NCI-H524 (cell line): ENCODE data around the gene ZNF853.

Experiments
- DNase-seq, 2 experiments: peaks; one replicate each; lab custom pipeline; 2025; lab: John Stamatoyannopoulos, UW

Gene ZNF853

DNA sequence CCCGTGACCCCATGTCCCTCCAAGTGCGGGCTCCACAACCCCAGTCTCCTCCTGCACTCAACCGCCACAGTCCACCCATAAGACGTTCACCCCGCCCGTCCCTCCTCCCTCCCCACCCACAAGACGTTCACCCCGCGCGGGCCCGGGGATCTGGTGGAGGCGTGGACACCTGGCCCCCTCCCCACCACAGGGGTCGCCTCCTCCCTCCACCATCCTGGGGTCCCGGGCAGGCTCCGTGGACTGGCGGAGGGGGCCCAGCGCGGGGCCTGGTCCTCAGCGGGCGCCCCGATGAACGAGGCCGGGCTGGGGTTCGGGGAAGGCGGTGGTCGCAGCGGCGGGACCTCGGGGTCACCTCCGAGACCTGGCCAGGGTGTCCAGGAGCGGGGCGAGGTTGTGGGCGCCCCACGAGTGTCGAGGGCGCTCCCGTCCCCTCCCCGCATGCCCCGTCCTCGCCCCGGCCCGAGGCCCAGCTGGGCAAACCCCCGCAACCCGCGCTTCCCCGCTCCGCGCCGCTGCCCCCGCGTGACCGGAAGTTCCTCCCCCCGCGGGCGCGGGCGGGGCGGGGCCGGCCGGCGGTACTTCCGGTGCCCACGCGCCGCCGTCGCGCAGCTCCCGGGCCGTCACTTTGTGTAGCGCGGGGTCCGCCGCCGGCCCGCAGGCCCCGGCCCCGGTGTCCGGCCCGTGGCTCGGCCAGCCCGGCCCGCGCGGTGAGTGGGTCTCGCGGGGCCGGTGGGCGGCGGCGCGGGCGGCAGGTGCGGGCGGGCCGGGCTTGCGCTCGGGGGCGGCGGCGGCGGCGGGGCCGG lies 21.5 kb downstream of the ZNF853 start, which contains the start of gene ZNF316:
ZNF316 (plus strand) TSS at position 578 of the 803 bp plus-strand sequence. CDS start 5,092 bp downstream, outside the sequence.
- DNase-seq = peak in 1 of 2 experiments; percentile 46

DNA sequence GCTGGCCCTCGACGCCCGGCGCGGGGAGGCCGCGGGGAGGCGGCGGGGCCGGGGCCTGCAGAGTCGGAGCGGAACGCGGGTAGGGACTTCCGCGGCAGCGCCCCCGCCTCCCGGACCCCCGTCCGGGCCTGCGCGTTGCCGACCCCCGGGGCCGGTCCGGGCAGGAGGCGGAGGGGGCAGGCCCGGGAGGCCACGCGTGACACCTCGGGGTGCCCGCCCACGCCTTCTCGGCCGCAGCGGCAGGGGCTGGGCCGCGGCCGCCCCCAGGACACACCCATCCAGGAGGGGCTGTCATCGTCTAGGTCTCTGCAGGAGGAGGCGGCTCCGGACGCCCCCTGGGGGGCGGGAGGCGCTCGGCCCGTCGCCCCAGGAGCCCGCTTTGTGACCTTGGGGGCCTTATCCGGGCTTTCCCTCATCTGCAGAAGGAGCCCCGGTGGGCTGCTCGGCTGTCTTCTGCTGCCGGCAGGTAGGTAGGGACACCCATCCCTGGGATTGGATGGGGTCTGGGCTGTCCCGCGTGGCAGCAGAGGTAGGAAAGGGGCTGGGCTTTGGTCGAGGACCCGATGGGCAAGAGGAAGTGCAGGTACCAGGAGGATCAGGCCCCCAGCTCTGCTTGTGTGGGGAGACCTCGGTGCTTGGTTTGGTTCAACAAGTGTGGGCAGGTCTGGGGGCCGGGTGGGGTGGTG lies 22.3 kb downstream of the ZNF853 start:
- DNase-seq = peak; percentile 10 to 38

DNA sequence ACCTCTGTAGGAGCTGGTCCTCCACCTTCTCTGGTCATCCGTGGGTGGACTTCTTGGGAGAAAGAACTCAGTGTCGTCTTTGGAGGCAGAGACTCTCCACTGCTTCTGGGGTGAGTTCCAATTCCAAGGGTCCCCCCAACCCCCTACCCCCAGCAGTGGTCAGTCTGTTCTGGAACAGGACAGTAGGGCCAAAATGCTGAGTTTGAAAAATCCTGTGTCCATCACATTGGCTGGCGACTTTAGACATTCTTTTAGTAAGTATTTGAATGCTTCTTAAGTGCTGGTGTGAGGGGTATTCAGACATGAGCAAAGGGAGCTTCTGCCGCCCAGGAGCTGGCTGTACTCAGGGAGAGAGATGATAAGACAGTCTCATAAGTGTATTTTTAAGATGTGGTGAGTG lies 23.6 kb downstream of the ZNF853 start:
- no peak for DNase-seq

DNA sequence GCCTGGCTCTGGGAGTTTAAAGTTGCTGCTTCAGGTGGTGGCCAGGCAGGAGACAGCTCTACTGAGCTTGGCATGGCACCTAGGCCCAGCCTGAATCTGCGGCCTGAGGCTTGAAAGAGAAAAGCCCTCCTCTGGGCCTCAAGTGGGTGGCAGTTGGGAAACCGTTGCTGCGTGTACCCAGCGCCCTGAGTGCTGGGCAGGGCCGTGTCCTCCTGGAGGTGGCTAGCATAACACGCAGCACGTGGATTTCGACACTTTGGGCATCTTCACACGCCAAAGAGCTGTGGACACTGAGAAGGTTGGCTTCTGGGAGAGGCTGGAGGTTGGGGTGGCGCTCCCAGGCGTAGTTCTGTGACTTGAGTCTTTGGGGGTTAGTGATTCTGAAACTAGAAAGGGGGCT lies 24.2 kb downstream of the ZNF853 start:
- DNase-seq = no peak

DNA sequence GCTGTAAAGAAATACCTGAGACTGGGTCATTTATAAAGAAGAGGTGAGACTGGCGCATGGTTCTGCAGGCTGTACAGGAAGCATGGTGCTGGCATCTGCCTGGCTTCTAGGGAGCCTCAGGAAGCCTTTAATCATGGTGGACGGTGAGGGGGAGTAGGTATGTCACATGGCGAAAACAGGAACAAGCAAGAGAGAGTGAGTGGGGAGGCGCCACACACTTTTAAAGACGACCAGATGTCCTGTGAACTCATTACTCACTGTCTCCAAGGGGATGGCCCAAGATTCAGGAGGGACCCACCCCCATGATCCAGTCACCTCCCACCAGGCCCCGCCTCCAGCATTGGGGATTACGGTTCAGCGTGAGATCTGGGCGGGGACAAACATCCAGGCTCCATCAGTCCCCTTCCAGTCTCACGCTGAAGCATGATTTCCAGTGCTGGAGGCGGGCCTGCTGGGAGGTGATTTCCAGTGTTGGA lies 24.9 kb downstream of the ZNF853 start:
- DNase-seq = no peak

DNA sequence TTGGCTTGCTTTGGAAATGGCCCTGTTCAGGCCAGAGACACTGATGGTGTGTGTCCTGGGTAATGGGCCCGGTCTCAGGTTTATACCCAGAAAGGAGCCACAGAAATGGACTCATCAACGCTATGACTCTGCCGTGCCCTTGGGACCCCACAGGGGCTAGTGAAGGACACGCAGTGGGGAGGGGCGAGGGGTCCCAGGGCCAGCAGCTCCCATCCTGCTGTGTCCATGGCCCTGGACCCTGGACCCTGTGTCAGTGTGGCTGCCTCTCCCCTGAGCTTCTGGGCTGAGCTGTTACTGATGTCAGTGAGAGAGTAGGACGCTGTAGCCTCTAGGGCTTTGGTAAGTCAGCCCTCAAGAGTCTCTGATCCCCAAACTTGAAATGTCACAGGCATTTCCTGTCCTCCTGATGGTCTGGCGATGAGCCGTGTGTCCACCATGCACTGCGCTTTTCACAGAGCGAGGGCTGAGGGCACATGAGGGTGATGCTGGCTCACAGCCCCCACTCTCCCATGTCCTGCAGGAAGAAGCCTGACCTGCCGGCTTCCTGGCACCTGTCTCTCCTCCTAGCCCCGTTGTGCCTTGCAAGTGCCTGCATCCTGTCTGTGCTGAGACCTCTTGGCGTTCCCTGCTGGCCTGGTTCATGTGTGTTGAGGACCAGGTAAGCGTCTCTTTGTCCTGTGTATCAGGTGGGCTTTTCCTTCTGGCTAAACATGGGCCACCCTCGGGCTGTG lies 26.1 kb downstream of the ZNF853 start:
- DNase-seq = no peak

DNA sequence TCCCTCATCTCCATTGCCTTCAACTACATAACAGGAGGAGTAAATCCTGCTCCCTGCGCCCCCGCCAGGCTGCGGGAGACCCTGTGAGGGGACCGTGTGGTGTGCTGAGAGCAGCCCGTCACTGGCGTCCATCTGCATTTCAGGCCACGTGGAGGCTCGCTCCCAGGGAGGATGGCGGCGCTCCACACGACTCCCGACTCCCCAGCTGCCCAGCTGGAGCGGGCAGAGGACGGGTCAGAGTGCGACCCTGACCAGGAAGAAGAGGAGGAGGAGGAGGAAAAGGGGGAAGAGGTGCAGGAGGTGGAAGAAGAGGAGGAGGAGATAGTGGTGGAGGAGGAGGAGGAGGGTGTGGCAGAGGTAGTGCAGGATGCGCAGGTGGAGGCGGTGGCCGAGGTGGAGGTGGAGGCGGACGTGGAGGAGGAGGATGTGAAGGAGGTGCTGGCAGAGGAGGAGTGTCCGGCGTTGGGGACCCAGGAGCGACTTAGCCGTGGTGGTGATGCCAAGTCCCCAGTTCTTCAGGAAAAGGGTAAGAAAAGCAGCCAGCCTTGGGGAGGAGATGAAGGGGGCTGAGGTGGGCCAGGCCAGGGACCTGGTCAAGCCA lies 26.9 kb downstream of the ZNF853 start:
- DNase-seq = no peak

DNA sequence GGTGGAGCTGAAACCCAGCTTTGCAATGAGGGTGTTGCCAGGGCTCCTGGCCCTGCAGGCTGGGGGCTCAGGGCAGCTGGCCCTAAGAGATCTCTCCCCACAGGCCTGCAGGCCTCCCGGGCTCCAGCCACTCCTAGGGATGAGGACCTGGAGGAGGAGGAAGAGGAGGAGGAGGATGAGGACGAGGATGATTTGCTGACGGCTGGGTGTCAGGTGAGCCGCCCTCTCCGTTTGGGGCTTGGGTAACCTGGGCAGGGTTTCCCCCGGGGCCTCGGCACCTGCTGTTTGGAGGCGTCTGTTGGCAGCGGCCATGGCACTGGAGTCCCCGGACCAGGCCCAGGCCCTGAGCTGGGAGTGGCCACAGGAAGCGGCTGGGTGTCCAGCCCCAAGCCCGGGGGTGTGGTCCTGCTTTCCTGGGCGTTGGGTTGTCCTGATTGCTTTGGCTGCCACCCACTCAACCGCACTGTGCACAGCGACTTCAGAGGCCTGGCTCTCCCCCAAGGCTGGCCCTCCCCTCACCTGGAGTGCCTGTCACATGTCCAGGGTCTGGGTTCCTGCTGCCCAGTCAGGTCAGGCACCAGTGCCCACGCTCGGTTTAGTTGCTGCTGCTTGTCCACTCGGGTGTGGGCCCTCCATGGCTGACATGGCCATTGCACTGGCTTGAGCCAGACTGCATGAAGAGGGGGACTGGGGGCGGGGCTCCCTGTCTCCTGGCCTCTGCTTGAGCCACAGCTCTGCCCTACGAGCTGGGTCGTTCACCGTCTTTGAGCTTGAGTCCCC lies 27.6 kb downstream of the ZNF853 start:
- no peak for DNase-seq

DNA sequence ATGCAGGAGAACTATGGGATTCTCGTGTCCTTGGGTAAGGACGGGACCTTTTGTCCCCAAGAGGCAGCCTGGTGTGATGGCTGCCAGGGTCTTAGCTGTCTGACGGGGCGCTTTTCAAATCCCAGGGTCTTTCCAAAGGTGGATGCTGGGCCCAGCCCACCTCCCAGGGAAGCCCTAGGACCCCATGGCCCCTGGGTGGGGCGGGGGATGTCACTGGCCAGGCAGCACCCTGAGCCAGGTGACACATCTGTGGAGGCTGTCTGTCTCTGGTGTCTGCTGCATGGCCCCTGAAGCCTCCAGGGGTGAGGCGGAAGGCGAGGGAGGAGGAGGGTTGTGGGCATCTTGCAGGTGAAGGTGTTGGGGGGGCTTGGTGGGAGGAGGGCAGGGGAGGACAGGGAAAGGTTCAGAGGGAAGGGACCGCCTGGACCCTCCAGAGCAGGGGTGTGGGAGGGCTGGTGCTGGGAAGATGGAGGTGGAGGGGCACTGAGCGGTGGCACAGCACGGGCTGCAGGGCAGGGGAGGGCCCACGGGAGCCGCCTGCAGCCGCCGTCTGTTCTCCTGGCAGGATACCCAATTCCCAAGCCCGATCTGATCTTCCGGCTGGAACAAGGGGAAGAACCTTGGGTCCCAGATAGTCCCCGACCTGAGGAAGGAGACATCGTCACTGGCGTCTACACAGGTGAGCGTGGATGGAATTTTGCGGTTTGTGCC lies 28.7 kb downstream of the ZNF853 start:
- DNase-seq = no peak

DNA sequence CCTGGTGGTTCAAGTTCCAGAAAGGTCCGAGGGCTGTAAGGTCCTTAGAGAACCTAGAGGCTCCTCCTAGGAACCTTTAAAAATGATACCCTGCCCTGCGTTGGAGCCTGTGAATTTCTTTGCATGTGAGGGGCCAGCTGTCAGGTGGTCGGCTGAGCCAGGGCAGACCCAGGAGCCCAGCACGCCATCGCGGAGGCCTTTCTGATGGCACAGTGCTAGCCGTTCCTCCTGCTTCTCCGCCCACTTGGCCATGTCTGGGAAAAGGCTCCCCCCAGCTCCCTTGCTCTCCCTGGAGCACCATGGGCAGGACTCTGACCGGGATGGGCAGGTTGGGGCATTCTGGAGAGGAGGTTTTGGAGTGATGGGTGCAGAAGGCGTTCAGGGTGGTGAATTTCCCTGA lies 29.3 kb downstream of the ZNF853 start:
- DNase-seq = no peak

DNA sequence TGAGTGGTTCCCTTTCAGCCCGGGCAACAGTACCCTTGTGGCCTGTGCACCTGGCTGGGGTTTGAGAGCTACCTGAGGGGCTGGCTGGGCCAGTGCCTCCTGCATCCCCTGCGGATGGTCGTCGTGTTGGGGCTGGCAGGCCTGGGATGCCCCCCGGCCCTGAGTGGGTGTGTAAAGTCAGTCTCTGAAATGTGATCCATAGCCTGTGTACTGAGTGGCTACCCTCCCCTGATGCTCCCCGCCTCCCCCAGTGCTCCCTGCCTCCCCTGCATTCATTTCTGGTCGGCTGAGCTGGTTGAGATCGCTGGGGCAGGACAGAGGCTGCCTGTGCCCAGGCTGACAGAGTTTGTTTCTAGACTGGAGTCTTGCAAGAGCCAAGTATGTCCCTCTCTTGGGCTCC lies 31.1 kb downstream of the ZNF853 start:
- DNase-seq = no peak

DNA sequence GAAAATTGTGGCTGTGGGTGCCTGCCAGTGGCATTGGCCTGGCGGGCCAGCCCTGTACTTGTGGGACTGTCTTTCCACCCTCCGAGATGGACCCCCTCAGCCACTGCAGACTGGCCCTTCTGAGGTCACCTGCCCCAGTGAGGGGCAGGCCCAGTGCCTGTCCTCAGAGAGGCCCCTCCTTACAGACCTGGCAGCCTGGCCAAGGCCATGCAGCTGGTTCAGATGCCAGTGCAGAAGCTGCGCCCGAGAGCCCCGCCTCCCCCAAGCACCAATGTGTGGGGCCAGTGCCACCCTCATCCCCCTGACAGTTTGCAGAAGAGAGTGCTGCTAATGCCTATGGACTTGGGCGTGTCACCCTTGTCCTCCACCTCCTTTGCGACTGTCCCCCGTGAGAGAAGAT lies 31.7 kb downstream of the ZNF853 start:
- DNase-seq = no peak

DNA sequence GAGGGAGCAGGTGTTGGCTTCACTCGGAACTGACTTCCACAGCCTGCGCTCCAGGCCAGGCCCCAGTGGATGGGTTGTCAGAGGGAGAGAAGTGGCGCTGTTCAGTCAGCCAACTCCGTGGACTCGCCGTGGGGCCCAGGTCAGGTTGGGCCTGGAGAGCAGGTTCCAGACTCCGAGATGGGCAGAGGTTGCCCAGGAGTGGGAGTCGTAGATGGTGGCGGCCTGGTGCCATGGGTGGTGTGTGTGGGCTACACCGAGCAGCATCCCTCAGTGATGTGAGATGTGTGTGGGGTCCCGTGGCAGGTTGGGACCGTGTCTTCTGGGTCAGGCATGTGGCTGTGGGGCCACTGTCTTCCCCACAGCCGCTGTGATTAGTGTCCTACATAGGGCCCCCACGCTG lies 32.1 kb downstream of the ZNF853 start:
- DNase-seq = no peak

DNA sequence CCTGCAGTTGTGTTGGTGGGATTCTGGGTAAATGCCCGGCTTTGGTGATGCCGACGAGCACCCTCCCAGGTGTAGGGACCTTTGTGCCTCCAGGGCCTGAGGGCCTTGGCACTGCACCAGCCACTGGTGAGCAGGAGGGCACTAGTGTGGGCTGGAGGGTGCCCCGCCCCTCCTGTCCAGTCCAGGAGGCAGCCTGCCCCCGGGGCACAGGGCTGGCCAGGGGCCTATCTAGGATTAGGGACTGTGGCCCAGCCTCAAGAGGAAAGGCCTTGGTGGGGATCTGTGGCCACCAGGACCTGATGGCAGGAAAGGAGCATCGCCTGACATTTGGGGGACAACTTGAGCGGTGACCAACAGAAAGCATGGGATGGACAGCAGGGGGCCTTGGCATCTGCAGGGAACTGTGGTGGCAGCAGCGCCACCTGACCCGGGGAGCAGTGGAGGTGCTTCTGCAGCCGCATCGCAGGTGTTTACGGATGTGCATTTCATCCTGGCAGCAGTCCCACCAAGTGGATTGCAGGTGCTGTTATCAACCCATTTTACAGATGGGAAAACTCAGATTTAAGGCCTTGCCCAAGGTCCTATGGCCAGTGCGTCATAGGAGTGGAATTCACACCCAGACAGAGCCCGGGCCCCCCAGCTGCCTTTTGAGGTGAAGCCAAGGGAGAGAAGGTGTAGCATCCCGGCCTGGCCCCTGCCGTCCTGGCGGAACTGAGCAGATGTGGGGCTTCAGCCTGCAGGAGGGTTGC lies 32.8 kb downstream of the ZNF853 start:
- DNase-seq = no peak

DNA sequence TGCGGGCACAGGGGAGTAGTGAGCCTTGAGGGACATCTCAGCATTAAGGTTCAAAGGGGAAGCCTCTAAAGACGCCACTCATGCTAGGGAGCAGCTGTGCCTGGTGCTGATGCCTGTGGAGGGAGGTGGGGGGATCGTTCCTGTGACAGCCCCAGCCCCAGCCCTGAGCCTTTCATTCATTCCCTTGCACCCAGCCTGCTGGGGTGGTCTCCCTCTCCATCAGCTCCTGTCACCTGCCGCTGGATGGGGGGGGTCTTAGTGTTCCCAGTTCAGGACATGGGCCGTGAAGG lies 33.4 kb downstream of the ZNF853 start:
- DNase-seq = no peak

DNA sequence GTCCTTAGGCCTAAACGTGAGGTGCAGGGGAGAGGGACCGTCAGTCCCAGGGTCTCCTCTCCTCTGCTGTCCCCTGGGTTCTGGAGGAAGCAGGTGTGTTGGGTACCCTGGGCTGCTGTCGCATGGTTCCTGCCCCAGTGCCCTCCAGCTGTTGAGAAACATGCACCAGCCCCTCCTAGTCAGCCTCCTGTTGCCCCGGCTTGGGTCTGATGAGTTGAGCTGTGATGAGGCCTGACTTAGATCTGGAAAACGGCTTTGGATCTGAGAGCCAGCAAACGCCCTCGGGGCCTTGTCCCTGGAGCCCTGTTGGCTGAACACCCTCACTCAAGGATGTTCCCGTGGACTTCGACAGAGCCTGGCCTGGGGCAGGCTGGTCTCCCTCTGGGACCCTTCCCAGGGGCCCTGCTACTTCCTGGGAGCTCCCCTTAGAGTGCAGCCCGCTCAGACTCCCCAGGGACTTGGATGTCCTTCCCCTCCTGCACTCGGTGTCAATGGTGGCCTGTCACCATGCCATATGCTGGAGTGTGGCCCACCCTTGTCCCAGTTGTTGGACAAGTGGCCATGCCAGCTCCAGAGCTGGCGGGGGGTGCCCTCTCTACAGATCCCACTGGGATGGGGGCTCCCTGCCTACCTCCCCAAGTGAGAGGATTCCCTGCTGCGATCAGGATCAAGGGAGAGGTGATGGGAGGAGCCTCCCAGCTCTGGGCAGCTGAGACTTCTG lies 34.0 kb downstream of the ZNF853 start:
- DNase-seq = no peak

DNA sequence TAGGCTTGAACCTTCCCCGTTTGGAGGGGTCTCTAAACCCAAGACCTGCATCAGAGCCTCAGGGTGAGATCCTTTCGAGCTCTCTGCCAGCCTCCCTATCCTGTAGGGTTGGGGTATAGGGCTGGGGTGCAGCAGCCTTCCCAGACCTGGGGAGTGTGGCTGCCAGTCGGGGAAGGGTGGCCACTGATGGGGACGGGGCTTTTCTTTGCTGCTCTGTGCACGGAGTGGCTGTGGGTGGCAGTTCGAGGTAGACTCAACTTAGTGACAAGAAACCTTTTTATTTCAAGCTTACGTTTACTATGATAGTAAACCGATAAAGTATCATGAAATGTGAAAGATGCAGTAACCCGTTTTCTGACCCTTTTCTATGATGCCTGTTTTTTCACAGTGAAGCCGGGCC lies 34.7 kb downstream of the ZNF853 start:
- DNase-seq = no peak

DNA sequence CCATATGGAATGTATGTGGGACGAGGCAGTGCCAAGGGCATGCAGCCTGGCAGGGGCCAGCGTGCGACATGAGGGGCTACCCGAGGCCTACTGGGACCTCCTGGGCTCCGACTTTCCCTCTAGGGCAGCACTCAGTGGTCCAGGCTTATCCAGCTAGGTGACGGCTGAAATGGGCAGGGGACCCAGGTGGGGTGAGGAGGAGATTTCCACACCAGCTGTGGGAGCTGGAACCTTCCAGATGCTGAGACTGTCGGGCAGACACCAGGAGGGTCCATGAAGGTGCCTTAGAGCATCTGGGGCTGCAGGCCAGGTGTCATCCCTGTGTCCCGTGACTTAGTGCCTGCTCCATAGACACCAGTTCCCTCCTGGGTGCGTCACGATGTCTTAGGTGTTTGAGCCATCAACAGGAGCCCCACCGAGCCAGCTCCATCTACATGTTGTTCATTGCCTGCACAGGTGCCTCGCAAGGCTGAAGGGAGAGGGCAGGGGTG lies 35.2 kb downstream of the ZNF853 start:
- DNase-seq = no peak

DNA sequence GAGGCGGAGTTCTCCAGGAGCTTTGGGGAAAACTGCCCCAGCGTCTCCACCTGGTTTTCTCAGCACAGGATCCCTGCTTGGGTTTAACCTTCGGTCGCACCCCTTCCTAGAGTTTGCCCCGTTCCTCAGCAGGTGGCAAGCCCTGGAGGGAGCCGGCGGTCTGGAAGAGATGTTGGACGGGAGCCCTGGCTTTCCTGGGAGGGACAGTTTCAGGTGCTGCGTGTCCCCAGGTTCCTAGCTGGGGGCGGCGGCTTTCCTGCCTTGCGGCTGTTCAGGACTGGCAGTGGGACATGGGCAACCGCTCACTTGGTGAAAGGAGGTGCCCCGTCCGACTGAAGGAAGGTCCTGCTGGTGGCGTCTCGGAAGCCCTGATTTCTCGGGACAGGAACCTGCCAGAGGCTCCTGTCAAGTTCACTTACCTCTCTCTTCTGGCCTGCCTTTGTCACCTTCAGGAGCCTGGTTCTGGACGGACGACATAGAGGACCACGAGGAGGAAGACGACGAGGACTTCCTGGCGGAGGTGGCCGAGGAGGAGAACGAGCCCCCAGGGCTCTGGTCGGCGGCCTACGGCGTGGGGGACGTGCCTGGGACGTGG lies 36.5 kb downstream of the ZNF853 start:
- no peak for DNase-seq
